Activated CD8-positive, alpha-beta memory T cell treated with anti-CD3 and anti-CD28 coated beads, Interleukin-2, amount 50 U/mL, for 1 hour (primary cell): Measurements from ENCODE around the gene MRPL49.
"Not testable (repeated sequence)": the region's sequence is repeated elsewhere in the genome, so short reads cannot be mapped to it uniquely, and the experiment has no call there.

Experiments used
- DNase-seq: peaks from one replicate; pipeline ENCODE4 v3.0.0-alpha.2; 2020; ENCODE audit errors: extremely low read depth

The MRPL49 gene

DNA sequence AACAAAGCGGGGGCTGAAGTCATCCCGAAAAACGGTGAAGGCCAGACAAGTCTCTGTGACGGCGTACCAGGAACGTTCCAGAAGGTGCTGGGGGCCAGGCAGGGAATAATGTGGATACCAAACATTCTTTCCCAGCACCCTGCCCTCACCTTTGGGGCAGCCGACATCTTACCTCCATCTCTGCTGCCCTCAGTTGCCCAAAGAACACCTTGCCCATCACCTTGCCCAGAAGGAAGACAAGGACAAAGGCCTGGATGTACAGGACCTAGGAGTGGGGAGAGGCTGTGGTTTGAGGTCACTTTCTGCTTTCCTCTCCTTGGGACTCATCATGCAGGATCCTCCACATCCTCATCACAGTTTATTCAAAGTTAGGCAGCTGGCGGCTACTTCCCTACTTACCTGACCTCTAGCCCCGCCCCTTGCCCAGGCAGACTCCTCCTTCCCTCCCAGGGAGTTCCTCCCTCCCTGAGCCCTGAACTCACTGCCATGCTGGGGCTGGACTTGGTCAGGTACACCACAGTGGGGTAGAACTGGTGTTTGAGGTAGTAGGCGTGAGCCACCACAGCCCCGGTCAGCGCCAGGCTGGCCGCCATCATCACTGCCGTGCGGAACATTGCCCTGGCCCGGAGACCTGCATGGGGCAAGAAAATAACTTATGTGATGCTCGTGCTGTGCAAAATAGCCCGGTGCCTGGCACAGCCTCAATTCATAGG is 11.0 kb downstream of the MRPL49 start:
- no peak for DNase-seq

DNA sequence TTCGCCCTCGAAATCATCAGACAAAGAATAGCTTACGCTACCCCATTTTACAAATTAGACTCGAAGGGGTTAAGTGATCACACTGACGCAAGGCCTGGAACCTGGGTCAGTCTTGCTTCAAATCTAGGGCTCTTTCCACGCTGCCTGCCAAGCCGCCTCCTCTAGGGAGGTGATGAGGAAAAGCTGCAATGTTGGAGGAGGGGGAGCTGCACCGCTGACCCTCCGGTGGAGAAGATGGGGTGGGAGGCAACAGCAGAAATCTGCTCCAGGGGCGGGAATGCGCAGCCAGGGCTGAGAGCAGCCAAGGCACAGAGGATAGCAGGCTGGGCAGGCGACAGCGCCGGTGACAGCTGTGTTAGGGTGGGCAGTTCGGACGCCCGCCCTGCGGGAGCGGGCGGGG is 11.6 kb downstream of the MRPL49 start:
- no peak for DNase-seq

GRCh38 chr11:65134240-65134951 is 12.3 kb downstream of the MRPL49 start, which contains the start of gene SYVN1:
Gene SYVN1, minus strand, starts transcription at chr11:65134519. Its CDS starts 918 bp downstream, at chr11:65133601.
- peak; percentile 76 for DNase-seq

GRCh38 chr11:65134952-65135632 is 13.0 kb downstream of the MRPL49 start:
- peak; percentile 66 for DNase-seq

GRCh38 chr11:65135633-65136145 is 13.6 kb downstream of the MRPL49 start:
- no peak for DNase-seq

- no peak for DNase-seq
These were observed 14.5 kb downstream of the MRPL49 start for GRCh38 chr11:65136515-65137096.

DNA sequence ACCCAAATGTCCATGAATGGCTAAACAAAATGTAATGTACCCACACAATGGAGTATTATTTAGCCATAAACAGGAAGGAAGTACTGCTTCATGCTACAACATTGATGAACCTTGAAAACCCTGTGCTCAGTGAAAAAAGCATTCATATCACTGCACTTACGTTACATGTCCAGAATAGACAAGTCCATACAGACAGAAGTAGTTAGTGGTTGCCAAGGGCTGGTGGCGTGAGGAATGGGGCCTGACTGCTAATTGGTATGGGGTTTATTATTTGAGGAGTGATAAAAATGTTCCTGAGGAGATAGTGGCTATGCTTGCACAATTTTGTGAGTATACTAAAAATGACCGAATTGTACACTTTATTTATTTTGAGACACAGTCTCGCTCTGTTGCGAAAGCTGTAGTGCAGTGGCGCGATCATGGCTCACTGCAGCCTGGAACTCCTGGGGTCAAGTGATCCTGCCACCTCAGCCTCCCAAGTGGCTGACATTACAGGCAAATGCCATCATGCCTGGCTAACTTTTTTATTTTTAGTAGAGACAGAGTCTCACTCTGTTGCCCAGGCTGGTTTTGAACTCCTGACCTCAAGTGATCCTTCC is 19.9 kb downstream of the MRPL49 start:
- no peak for DNase-seq

- no peak for DNase-seq
These were observed 25.4 kb downstream of the MRPL49 start for GRCh38 chr11:65147352-65148075.

DNA sequence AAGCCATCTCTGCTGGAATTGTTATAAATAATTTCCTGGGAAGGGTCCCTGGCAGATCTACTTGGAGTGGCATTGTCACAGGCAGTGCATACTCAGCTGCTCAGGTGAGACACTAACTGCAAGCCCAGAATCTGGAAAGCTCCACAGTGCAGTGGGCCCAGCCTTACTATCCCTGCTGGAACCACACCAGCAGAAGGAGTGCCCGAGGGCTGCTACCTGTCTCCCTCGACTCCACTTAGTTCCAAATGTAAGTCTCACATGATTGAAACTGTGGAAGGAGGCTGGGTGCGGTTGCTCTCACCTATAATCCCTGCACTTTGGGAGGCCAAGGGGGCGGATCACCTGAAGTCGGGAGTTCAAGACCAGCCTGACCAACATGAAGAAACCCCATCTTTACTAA is 26.5 kb downstream of the MRPL49 start:
- no peak for DNase-seq

- DNase-seq = not testable (repeated sequence)
These were observed 28.0 kb downstream of the MRPL49 start for GRCh38 chr11:65150131-65150508.

- no peak for DNase-seq
These were observed 28.6 kb downstream of the MRPL49 start for GRCh38 chr11:65150509-65151299.

GRCh38 chr11:65151331-65151899 is 29.3 kb downstream of the MRPL49 start:
- DNase-seq = no peak

DNA sequence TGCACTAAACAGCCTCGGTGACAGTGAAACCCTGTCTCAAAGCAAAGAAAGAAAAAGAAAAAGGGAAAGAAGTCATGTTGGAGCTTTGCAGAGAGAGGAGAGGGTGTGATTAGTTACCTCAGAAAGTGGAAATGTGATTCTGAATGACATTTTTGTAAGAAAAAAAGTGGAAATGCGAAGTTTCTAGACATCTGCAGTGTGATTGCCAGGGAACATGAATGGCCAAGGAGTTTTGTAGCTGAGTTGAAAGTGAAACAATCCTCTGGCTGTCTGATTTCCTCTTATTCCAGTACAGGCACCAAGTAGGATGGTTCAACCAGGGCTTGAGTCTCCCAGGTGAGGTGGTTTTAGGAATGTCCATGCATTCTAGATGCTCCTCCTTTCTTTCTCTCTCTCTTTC is 30.0 kb downstream of the MRPL49 start:
- DNase-seq = no peak

GRCh38 chr11:65156256-65156655 is 34.1 kb downstream of the MRPL49 start:
- DNase-seq = no peak

DNA sequence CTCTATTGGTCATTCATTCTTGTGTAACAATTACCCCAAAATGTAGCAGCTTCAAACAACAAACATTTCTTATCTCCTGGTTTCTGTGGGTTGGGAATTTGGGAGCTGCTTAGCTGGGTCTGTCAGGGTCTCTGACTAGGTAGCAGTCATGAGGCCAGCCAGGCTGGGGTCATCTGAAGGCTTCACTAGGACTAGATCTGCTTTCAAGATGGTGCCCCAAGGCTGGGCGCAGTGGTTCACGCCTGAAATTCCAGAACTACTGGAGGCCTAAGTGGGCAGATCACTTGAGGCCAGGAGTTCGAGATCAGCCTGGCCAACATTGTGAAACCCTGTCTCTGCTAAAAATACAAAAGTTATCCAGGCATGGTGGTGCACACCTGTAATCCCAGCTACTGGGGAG is 34.8 kb downstream of the MRPL49 start:
- no peak for DNase-seq

DNA sequence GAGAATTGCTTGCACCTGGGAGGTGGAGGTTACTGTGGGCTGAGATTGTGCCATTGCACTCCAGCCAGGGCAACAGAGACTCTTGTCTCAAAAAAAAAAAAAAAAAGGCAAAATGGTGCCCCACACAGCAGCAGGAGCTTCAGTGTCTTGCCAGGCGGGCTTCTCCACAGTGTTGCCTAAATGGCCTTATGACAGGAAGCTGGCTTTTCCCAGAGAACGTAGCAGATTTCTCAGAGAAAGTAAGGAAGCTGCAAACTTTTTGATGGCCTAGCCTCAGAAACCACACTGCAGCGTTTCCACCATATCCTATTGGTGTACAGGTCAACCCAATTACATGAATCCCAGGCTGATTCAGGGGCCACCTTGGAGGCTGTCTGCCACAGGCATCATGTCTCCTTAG is 35.2 kb downstream of the MRPL49 start:
- no peak for DNase-seq

DNA sequence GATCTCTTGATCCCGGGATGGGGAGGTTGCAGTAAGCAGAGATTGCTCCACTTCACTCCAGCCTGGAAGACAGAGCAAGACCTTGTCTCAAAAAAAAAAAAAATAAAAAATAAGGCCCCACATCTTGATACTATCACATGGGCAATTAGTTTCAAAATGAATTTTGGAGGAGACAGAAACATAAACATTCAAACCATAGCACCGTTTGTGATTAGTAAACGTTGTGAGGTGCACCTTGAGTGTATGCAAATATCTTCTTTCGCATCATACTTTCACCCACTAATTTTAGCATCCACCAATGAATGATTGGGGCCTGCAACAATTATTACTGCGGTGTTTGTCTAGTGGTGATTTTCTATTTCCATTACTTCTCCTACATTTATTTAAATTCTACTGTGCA is 36.9 kb downstream of the MRPL49 start:
- no peak for DNase-seq

DNA sequence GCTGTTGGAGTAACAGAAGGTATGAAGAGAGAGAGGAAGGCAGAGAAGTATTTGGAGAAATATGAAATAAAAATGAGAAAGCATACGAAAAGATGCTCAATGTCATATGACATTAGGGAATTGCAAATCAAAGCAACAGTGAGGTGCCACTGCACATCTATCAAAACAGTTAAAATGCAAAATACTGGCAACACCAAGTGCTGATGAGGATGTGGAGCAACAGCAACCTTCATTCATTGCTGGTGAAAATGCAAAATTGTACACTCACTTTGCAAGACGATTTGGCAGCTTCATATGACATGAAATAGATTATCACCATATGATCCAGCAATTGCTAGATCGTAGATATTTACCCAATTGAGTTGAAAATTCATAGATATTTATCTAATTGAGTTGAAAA is 38.5 kb downstream of the MRPL49 start:
- no peak for DNase-seq

DNA sequence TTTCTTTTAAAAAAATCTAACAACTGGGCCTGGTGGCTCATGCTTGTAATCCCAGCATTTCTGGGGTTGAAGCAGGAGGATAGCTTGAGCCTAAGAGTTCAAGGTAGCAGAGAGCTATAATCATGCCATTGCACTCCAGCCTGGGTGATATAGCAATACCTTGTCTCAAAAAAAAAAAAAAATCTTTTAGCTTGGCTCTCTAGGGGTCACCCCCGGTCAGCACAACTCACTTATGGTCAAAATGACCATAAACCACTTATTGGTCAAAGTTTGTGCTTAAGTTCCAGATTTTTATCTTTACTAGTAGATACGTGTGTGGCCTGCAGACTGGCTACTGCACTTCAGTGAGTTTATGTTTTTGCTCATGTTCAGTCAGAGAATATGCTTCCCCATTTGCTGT is 41.6 kb downstream of the MRPL49 start:
- no peak for DNase-seq
